Astrocyte (in vitro differentiated cells and primary cell): ENCODE data around the gene DLGAP1. TPM values are rescaled to one million over a fixed set of nuclear protein-coding genes. Genes with fewer than 3 reads are reported as not detected.

Experiments
- DNase-seq: peaks from one replicate; pipeline ENCODE4 v3.0.0-alpha.2; 2010; ENCODE audit warnings: low read depth
- FAIRE-seq: peaks from 2 replicates; lab custom pipeline; 2011; peaks lifted over from hg19 to GRCh38; lab: Jason Lieb, UNC
- H2AFZ ChIP-seq: 2 replicates; pipeline ENCODE4 v1.6.0; 2012; ENCODE audit warnings: low read depth, low read length, inconsistent platforms
- H3K27ac ChIP-seq: 2 replicates; pipeline ENCODE4 v1.5.1; 2011; ENCODE audit warnings: low read depth, low read length, inconsistent platforms
- H3K27me3 ChIP-seq: 2 replicates; pipeline ENCODE4 v1.6.0; 2011; ENCODE audit warnings: low read length, inconsistent platforms; ENCODE audit not compliant: insufficient read depth
- H3K36me3 ChIP-seq: 2 replicates; pipeline ENCODE4 v1.5.1; 2011; ENCODE audit warnings: low read length, inconsistent platforms; ENCODE audit not compliant: insufficient read depth
- H3K4me1 ChIP-seq: 2 replicates; pipeline ENCODE4 v1.5.1; 2011; ENCODE audit warnings: low read length, inconsistent platforms; ENCODE audit not compliant: insufficient read depth
- H3K4me2 ChIP-seq: 2 replicates; pipeline ENCODE4 v1.6.0; 2012; ENCODE audit warnings: low read length, inconsistent platforms
- H3K4me3 ChIP-seq: 2 replicates; pipeline ENCODE4 v1.5.1; 2011; ENCODE audit warnings: low read depth, mild to moderate bottlenecking, low read length, inconsistent platforms; ENCODE audit not compliant: insufficient read depth
- H3K79me2 ChIP-seq: 2 replicates; pipeline ENCODE4 v1.6.0; 2012; ENCODE audit warnings: mild to moderate bottlenecking, low read length, inconsistent platforms; ENCODE audit not compliant: insufficient read depth
- H3K9ac ChIP-seq: 2 replicates; pipeline ENCODE4 v1.6.0; 2012; ENCODE audit warnings: mild to moderate bottlenecking, low read length, inconsistent platforms
- H3K9me3 ChIP-seq: 2 replicates; pipeline ENCODE4 v1.5.1; 2012; ENCODE audit warnings: low read depth, mild to moderate bottlenecking, low read length, inconsistent platforms; ENCODE audit not compliant: insufficient read depth
- H4K20me1 ChIP-seq: 2 replicates; pipeline ENCODE4 v1.6.0; 2012; ENCODE audit warnings: low read length, inconsistent platforms; ENCODE audit not compliant: insufficient read depth
- H3K27ac Mint-ChIP-seq: one replicate; pipeline ENCODE4 v1.8.0; 2021; ENCODE audit warnings: mild to moderate bottlenecking, mixed read lengths; ENCODE audit not compliant: unreplicated experiment
- H3K27me3 Mint-ChIP-seq: one replicate; pipeline ENCODE4 v1.8.0; 2021; ENCODE audit warnings: low read depth, mixed read lengths; ENCODE audit not compliant: unreplicated experiment
- H3K36me3 Mint-ChIP-seq: one replicate; pipeline ENCODE4 v1.8.0; 2021; ENCODE audit warnings: low read depth, mixed read lengths; ENCODE audit not compliant: unreplicated experiment
- H3K4me1 Mint-ChIP-seq: one replicate; pipeline ENCODE4 v1.8.0; 2021; ENCODE audit warnings: low read depth, mixed read lengths; ENCODE audit not compliant: unreplicated experiment
- H3K4me3 Mint-ChIP-seq: one replicate; pipeline ENCODE4 v1.8.0; 2021; ENCODE audit warnings: mild to moderate bottlenecking, moderate library complexity, mixed read lengths; ENCODE audit not compliant: unreplicated experiment
- H3K9me3 Mint-ChIP-seq: one replicate; pipeline ENCODE4 v1.8.0; 2021; ENCODE audit warnings: mild to moderate bottlenecking, mixed read lengths; ENCODE audit not compliant: unreplicated experiment
- EZH2 ChIP-seq: IDR thresholded peaks from 2 replicates; pipeline ENCODE4 v1.6.1; 2012; ENCODE audit warnings: mild to moderate bottlenecking, low read length, inconsistent platforms; ENCODE audit not compliant: insufficient read depth
- total RNA-seq: library from RNA; stranded (reverse); gene quantifications from 2 replicates; pipeline ENCODE4 v1.2.1, GENCODE V29; 2021
- TF ChIP-seq, protein P1 (sequence below): IDR thresholded peaks from 2 replicates; pipeline ENCODE4 v1.5.1; 2011; ENCODE audit warnings: low read depth, mild to moderate bottlenecking, inconsistent platforms, low read length, moderate library complexity; ENCODE audit not compliant: insufficient read depth

DLGAP1 gene
- total RNA-seq, 1 donor from 2014 or later: 2.3 TPM

GRCh38 chr18:3450799-3451182, 1004.3 kb downstream of the DLGAP1 start:
- H3K79me2 ChIP-seq: peaks cover 56% of the 10 kb centered on the region
- Mint-ChIP-seq H3K27ac (peak overlapping the region; percentile 100), H3K9me3 (no peaks in the 10 kb centered on the region), H3K36me3 (peaks cover 9% of the 10 kb centered on the region), H3K4me1 (peaks cover 17% of the 10 kb centered on the region), H3K4me3 (peak overlapping the region; percentile 95), H3K27me3 (no peaks in the 10 kb centered on the region)
- no peaks in the 10 kb centered on the region for H3K27me3 ChIP-seq
- peak overlapping the region; percentile 99 for H3K27ac ChIP-seq
- peak overlapping the region; percentile 99 for H3K9ac ChIP-seq
- peak overlapping the region; percentile 89 for H3K4me2 ChIP-seq
- DNase-seq (no peak), FAIRE-seq (no peak)
- H4K20me1 ChIP-seq: peaks cover 6% of the 10 kb centered on the region
- TF ChIP-seq EZH2: no peak
- TF ChIP-seq, protein P1, sequence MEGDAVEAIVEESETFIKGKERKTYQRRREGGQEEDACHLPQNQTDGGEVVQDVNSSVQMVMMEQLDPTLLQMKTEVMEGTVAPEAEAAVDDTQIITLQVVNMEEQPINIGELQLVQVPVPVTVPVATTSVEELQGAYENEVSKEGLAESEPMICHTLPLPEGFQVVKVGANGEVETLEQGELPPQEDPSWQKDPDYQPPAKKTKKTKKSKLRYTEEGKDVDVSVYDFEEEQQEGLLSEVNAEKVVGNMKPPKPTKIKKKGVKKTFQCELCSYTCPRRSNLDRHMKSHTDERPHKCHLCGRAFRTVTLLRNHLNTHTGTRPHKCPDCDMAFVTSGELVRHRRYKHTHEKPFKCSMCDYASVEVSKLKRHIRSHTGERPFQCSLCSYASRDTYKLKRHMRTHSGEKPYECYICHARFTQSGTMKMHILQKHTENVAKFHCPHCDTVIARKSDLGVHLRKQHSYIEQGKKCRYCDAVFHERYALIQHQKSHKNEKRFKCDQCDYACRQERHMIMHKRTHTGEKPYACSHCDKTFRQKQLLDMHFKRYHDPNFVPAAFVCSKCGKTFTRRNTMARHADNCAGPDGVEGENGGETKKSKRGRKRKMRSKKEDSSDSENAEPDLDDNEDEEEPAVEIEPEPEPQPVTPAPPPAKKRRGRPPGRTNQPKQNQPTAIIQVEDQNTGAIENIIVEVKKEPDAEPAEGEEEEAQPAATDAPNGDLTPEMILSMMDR: no peak
- peaks cover 37% of the 10 kb centered on the region for H3K4me1 ChIP-seq
- peak overlapping the region; percentile 78 for H3K4me3 ChIP-seq
- no peak overlapping the region for H2AFZ ChIP-seq
- H3K36me3 ChIP-seq: no peaks in the 10 kb centered on the region
- H3K9me3 ChIP-seq: no peaks in the 10 kb centered on the region

DNA sequence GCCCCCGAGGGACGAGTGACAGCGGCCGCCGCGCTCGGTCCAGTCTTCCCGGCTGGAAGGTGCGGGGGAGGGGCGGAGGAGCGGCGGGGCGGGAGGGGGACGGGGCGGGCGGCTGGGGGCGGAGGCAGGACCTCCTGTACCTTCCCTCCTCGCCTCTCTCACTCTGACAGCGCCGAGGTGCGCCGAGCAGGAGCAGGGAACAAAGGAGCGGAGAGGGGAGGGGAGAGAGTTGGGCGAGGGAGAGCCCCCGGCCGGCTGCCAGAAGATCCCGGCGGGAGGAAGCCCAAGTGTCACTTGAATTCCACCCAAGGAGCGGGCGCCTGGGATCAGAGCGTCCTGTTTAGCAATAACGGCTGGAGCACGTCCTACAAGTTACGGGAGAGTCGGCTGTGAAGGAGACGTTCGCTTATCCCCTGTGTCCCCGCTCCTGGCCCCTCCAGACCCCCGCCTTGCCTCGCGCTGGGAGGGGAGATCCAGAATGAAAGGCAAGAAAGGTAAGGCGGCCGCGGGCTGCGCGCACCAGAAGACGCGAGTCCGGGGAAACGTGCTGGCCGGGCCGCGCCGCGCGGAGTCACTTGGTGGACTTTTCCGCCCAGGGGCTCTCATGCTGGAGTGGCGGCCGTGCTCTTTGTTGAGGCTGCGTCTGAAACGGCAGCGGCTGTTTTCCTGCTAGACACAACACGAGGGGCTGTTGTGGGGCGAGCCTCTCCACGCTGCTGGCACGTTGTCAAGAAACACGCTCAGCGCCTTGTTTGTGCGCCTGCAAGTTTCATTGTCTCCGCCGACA, 1004.9 kb downstream of the DLGAP1 start, which contains the start of gene TGIF1:
TGIF1 (plus strand) TSS at position 161 of the 787 bp plus-strand sequence; CDS start at position 479, 318 bp downstream.
- H3K9ac ChIP-seq: peak within 1 kb of the TSS; percentile 99
- no peak for FAIRE-seq
- TF ChIP-seq EZH2: no peak
- TF ChIP-seq, protein P1: no peak
- Mint-ChIP-seq H3K36me3 (peaks cover 9% of the 10 kb centered on the region), H3K27ac (peak within 1 kb of the TSS; percentile 100), H3K9me3 (no peaks in the 10 kb centered on the region), H3K27me3 (no peaks in the 10 kb centered on the region), H3K4me1 (peaks cover 16% of the 10 kb centered on the region), H3K4me3 (peak within 1 kb of the TSS; percentile 95)
- peak; percentile 65 for DNase-seq
- H3K4me1 ChIP-seq: peaks cover 31% of the 10 kb centered on the region
- no peaks in the 10 kb centered on the region for H3K9me3 ChIP-seq
- no peaks in the 10 kb centered on the region for H3K27me3 ChIP-seq
- H3K4me2 ChIP-seq: peak within 1 kb of the TSS; percentile 99
- H4K20me1 ChIP-seq: peaks cover under 1% of the 10 kb centered on the region
- peak within 1 kb of the TSS; percentile 27 for H2AFZ ChIP-seq
- H3K79me2 ChIP-seq: peaks cover 50% of the 10 kb centered on the region
- H3K4me3 ChIP-seq: peak within 1 kb of the TSS; percentile 85
- H3K36me3 ChIP-seq: no peaks in the 10 kb centered on the region
- peak within 1 kb of the TSS; percentile 99 for H3K27ac ChIP-seq
